ENCODE results near the gene SCART1. TPM values are rescaled to one million over a fixed set of nuclear protein-coding genes. Genes with fewer than 3 reads are reported as not detected.

The SCART1 gene
- total RNA-seq, 1 experiment from 2014 or later, result 0.50 TPM

DNA sequence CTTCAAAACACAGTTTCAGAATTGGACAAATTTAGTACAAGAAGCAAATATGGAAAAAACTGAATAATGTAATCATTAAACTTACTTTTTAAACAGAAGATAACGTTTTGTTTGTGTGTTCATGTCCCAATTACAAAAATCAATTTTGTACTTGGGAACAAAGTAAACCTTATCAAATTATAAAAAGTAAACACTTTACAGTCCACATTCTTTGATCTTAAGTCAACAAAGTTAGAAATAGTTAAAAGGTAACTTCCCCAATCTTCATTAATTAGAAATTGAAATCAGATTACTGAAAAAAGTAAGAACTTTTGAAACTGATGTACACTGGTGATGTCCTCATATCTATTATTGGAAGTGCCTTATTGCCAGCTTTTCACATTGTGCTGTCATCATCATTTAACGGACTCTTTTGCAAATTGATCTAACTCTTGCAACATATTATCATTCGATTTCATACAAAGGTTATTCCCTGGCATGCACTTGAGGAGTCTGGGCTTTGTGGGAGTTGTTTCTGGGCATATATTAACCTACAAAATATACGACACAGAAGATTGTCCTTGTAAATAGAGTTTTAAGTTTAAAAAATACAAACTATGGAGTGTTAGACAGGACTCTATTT, 58.3 kb downstream of the SCART1 start:
- Histone ChIP-seq H2AFZ (ENCODE audit: low read length) (no peak overlapping the region), H4K20me1 (ENCODE audit: control insufficient read depth, insufficient read depth, insufficient read length) (no peaks in the 10 kb centered on the region), H3K79me1 (ENCODE audit: insufficient read depth, low read depth, low read length, poor library complexity, severe bottlenecking) (no peaks in the 10 kb centered on the region), H4K91ac (ENCODE audit: insufficient read length, low read depth, low read length) (no peak overlapping the region), H3K9me3 (ENCODE audit: control insufficient read depth, low read depth, low read length) (peaks cover 68% of the 10 kb centered on the region), H2BK5ac (ENCODE audit: insufficient read length, low read length) (no peak overlapping the region), H2BK120ac (ENCODE audit: low read depth, low read length, poor library complexity, severe bottlenecking) (no peak overlapping the region), H2BK12ac (ENCODE audit: insufficient read length, low read depth, low read length) (no peak overlapping the region), H2AK5ac (ENCODE audit: insufficient read length, low read length) (no peak overlapping the region), H3T11ph (ENCODE audit: low read length) (no peak overlapping the region), H3K27me3 (ENCODE audit: insufficient read depth, low read length) (no peaks in the 10 kb centered on the region), H4K5ac (ENCODE audit: insufficient read length, low read depth, low read length) (no peak overlapping the region), H3K23ac (ENCODE audit: insufficient read length, low read depth, low read length) (no peak overlapping the region), H2BK15ac (ENCODE audit: low read depth, low read length) (no peak overlapping the region), H3K4me1 (ENCODE audit: insufficient read depth, low read length) (no peaks in the 10 kb centered on the region), H3K56ac (ENCODE audit: insufficient read length, low read depth, low read length) (no peak overlapping the region), H3K4me2 (ENCODE audit: insufficient read depth, insufficient read length, low read length) (no peak overlapping the region), H3K23me2 (ENCODE audit: insufficient read length, low read depth, low read length, poor library complexity, severe bottlenecking) (no peaks in the 10 kb centered on the region), H4K8ac (replicated peaks; ENCODE audit: insufficient read length, low read depth, low read length) (no peak overlapping the region), H3K9ac (ENCODE audit: extremely low read depth, insufficient read length, low read length) (no peak overlapping the region), H3K4ac (ENCODE audit: low read depth, low read length) (no peak overlapping the region), H3K79me2 (ENCODE audit: insufficient read depth, low read length) (no peaks in the 10 kb centered on the region), H2BK20ac (ENCODE audit: low read depth, low read length, poor library complexity, severe bottlenecking) (no peak overlapping the region), H3K18ac (ENCODE audit: insufficient read length, low read depth, low read length) (no peak overlapping the region), H3K14ac (ENCODE audit: insufficient read depth, low read length) (no peak overlapping the region), H3K27ac (ENCODE audit: insufficient read length, low read depth, low read length) (no peak overlapping the region)
- no peaks in the 10 kb centered on the region for H3K4me1 Mint-ChIP-seq
- no peak for DNase-seq
- H3K9me3 Mint-ChIP-seq, result peaks cover 85% of the 10 kb centered on the region in 2 experiments
- H3K4me3 Mint-ChIP-seq, result no peak overlapping the region
- no CpG with 5 or more reads among the region's 4 CpGs for WGBS (ENCODE audit: extremely low coverage, insufficient read length, low lambda C conversion rate)
- TF ChIP-seq, protein P1, sequence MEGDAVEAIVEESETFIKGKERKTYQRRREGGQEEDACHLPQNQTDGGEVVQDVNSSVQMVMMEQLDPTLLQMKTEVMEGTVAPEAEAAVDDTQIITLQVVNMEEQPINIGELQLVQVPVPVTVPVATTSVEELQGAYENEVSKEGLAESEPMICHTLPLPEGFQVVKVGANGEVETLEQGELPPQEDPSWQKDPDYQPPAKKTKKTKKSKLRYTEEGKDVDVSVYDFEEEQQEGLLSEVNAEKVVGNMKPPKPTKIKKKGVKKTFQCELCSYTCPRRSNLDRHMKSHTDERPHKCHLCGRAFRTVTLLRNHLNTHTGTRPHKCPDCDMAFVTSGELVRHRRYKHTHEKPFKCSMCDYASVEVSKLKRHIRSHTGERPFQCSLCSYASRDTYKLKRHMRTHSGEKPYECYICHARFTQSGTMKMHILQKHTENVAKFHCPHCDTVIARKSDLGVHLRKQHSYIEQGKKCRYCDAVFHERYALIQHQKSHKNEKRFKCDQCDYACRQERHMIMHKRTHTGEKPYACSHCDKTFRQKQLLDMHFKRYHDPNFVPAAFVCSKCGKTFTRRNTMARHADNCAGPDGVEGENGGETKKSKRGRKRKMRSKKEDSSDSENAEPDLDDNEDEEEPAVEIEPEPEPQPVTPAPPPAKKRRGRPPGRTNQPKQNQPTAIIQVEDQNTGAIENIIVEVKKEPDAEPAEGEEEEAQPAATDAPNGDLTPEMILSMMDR (conservative IDR thresholded peaks at IDR 0.05), result no peak
- H3K27me3 Mint-ChIP-seq (ENCODE audit: low read depth), result peaks cover 3% of the 10 kb centered on the region
- H3K27ac Mint-ChIP-seq, result no peak overlapping the region
- peaks cover 0 to 24% (median 2%) of the 10 kb centered on the region in 3 experiments; a peak in 3 of 7 replicates for H3K36me3 Mint-ChIP-seq (ENCODE audit: insufficient read depth in 1 of 3, low read depth in 3 of 3)

Data from H9 (cell line).